Retinal pigment epithelial cell (primary cell): ENCODE data around the gene FGF3.

ENCODE experiments used
- DNase-seq: peaks from one replicate; pipeline ENCODE4 v3.0.0-alpha.2; 2010; ENCODE audit warnings: low read depth
- H3K4me3 ChIP-seq: 2 replicates; pipeline ENCODE4 v1.5.1; 2011; ENCODE audit warnings: mild to moderate bottlenecking, low read length, control low read depth, moderate library complexity
- CTCF ChIP-seq: conservative IDR thresholded peaks from 2 replicates; pipeline ENCODE4 v1.5.1; 2011; ENCODE audit warnings: low read depth, low read length, control low read depth, inconsistent platforms

FGF3 gene

GRCh38 chr11:69823641-69824265 lies 4.5 kb upstream of the FGF3 start:
- no peak for TF ChIP-seq CTCF
- no peak for DNase-seq
- H3K4me3 ChIP-seq, result no peak overlapping the region

GRCh38 chr11:69822676-69823494 lies 3.7 kb upstream of the FGF3 start:
- DNase-seq, result no peak
- H3K4me3 ChIP-seq, result no peak overlapping the region
- TF ChIP-seq CTCF, result no peak

GRCh38 chr11:69821511-69822040 lies 2.4 kb upstream of the FGF3 start:
- DNase-seq, result no peak

GRCh38 chr11:69820441-69820840 lies 1.2 kb upstream of the FGF3 start:
- no peak overlapping the region for H3K4me3 ChIP-seq
- DNase-seq, result no peak
- no peak for TF ChIP-seq CTCF

More at GRCh38 chr11:69821511-69822040, 2.4 kb upstream of the FGF3 start:
- TF ChIP-seq CTCF, result no peak
- no peak overlapping the region for H3K4me3 ChIP-seq

GRCh38 chr11:69819541-69820070 lies 390 bp upstream of the FGF3 start:
- DNase-seq, result no peak
- H3K4me3 ChIP-seq, result no peak overlapping the region
- TF ChIP-seq CTCF, result no peak

GRCh38 chr11:69818231-69818602 lies 999 bp downstream of the FGF3 start:
- no peak for TF ChIP-seq CTCF
- no peak overlapping the region for H3K4me3 ChIP-seq
- no peak for DNase-seq
